Right ventricle myocardium inferior (tissue), 1 donor: Measurements from ENCODE around the gene ABI1. TPM values are rescaled to one million over a fixed set of nuclear protein-coding genes. Genes with fewer than 3 reads are reported as not detected.
"Not testable (repeated sequence)": the region's sequence is repeated elsewhere in the genome, so short reads cannot be mapped to it uniquely, and the experiment has no call there.

Experiments used
- ATAC-seq: fragments of 200-7000 bp; cut with Tn5 transposase; one replicate; pipeline ENCODE4 v1.9.1; 2020; ENCODE audit warnings: mild to moderate bottlenecking, moderate library complexity
- DNase-seq: peaks from one replicate; pipeline ENCODE4 v3.0.0; 2021; ENCODE audit errors: missing footprints
- intact Hi-C: fragments of 100-400 bp; cut with DNase I; formaldehyde crosslinking; loops from one replicate; pipeline ENCODE4 v1.11.0; 2022
- total RNA-seq: library from RNA; stranded (reverse); fragmentation: NEBNext Ultra II Directional; extraction: Animal tissue kit (Norgen Biotek cat#: 25700); gene quantifications from one replicate; pipeline ENCODE4 v1.2.1, GENCODE V29; 2021
- donor health status: DM: no; HTN: yes; CAD: no; lungs with severe emphysema.

ABI1 gene
- total RNA-seq, 1 donor from 2014 or later: 28.0 TPM

- DNase-seq: no peak
- ATAC-seq: no peak
- intact Hi-C loops: no loop called here
These were observed 45.3 kb downstream of the ABI1 start for GRCh38 chr10:26815500-26815899.

- ATAC-seq: no peak
- intact Hi-C loops: no loop called here
- DNase-seq: no peak
These were observed 50.2 kb downstream of the ABI1 start for GRCh38 chr10:26810435-26811026.

GRCh38 chr10:26809973-26810372, 50.8 kb downstream of the ABI1 start:
- DNase-seq (no peak), ATAC-seq (no peak)
- intact Hi-C loops: no loop called here

GRCh38 chr10:26807532-26807931, 53.2 kb downstream of the ABI1 start:
- DNase-seq (no peak), ATAC-seq (no peak)
- intact Hi-C loops: no loop called here

GRCh38 chr10:26806557-26806956, 54.2 kb downstream of the ABI1 start:
- ATAC-seq (no peak), DNase-seq (no peak)
- intact Hi-C loops: no loop called here

GRCh38 chr10:26805567-26806245, 55.1 kb downstream of the ABI1 start:
- intact Hi-C loops: no loop called here

GRCh38 chr10:26804418-26805393, 56.1 kb downstream of the ABI1 start:
- intact Hi-C loops: no loop called here
- ATAC-seq (no peak), DNase-seq (no peak)

More at GRCh38 chr10:26805567-26806245, 55.1 kb downstream of the ABI1 start:
- ATAC-seq (no peak), DNase-seq (no peak)

- intact Hi-C loops: no loop called here
These were observed 56.9 kb downstream of the ABI1 start for GRCh38 chr10:26803849-26804248.

GRCh38 chr10:26802527-26802926, 58.2 kb downstream of the ABI1 start:
- no peak for ATAC-seq
- intact Hi-C loops: no loop called here

More at GRCh38 chr10:26803849-26804248, 56.9 kb downstream of the ABI1 start:
- ATAC-seq (no peak), DNase-seq (no peak)

GRCh38 chr10:26801831-26802230, 58.9 kb downstream of the ABI1 start:
- intact Hi-C loops: no loop called here
- ATAC-seq (no peak), DNase-seq (no peak)

More at GRCh38 chr10:26802527-26802926, 58.2 kb downstream of the ABI1 start:
- DNase-seq: no peak

GRCh38 chr10:26801274-26801673, 59.5 kb downstream of the ABI1 start:
- intact Hi-C loops: no loop called here
- no peak for DNase-seq
- no peak for ATAC-seq

- ATAC-seq (no peak), DNase-seq (no peak)
- intact Hi-C loops: no loop called here
These were observed 60.3 kb downstream of the ABI1 start for GRCh38 chr10:26800468-26800867.

GRCh38 chr10:26799342-26799741, 61.4 kb downstream of the ABI1 start:
- DNase-seq (no peak), ATAC-seq (no peak)
- intact Hi-C loops: no loop called here

GRCh38 chr10:26798298-26798697, 62.5 kb downstream of the ABI1 start:
- intact Hi-C loops: no loop called here
- ATAC-seq: no peak
- no peak for DNase-seq

GRCh38 chr10:26797340-26797739, 63.4 kb downstream of the ABI1 start:
- ATAC-seq: no peak
- intact Hi-C loops: no loop called here
- DNase-seq: no peak

- ATAC-seq (no peak), DNase-seq (no peak)
- intact Hi-C loops: no loop called here
These were observed 67.8 kb downstream of the ABI1 start for GRCh38 chr10:26792758-26793495.

GRCh38 chr10:26790221-26790995, 70.3 kb downstream of the ABI1 start:
- no peak for ATAC-seq
- no peak for DNase-seq
- intact Hi-C loops: no loop called here

GRCh38 chr10:26789779-26790178, 71.0 kb downstream of the ABI1 start:
- DNase-seq, intact Hi-C loops, ATAC-seq: not testable (repeated sequence)
